IPS-18a (cell line): Measurements from ENCODE around the gene MED10.

ENCODE experiments used
- H3K27ac ChIP-seq: one replicate; pipeline ENCODE4 v1.5.1; 2013; ENCODE audit warnings: low read length
- H3K27me3 ChIP-seq: one replicate; pipeline ENCODE4 v1.6.1; 2013; ENCODE audit warnings: mild to moderate bottlenecking, low read length; ENCODE audit not compliant: control insufficient read depth, insufficient read depth
- H3K36me3 ChIP-seq: one replicate; pipeline ENCODE4 v1.6.1; 2013; ENCODE audit warnings: low read depth, low read length; ENCODE audit not compliant: control insufficient read depth
- H3K4me1 ChIP-seq: one replicate; pipeline ENCODE4 v1.6.1; 2013; ENCODE audit warnings: low read depth, low read length; ENCODE audit not compliant: control insufficient read depth
- H3K4me3 ChIP-seq: one replicate; pipeline ENCODE4 v1.5.1; 2013; ENCODE audit warnings: low read length
- H3K9ac ChIP-seq: one replicate; pipeline ENCODE4 v1.6.1; 2013; ENCODE audit warnings: mild to moderate bottlenecking, low read length, moderate library complexity
- H3K9me3 ChIP-seq: one replicate; pipeline ENCODE4 v1.6.1; 2013; ENCODE audit warnings: low read depth, low read length; ENCODE audit not compliant: control insufficient read depth

The MED10 gene

GRCh38 chr5:6342689-6343315 lies 35.5 kb downstream of the MED10 start:
- H3K4me3 ChIP-seq, result no peak overlapping the region
- no peaks in the 10 kb centered on the region for H3K4me1 ChIP-seq
- no peaks in the 10 kb centered on the region for H3K27me3 ChIP-seq
- H3K9ac ChIP-seq, result no peak overlapping the region
- H3K27ac ChIP-seq, result no peak overlapping the region
- no peaks in the 10 kb centered on the region for H3K36me3 ChIP-seq
- H3K9me3 ChIP-seq, result no peaks in the 10 kb centered on the region

GRCh38 chr5:6340100-6340499 lies 38.2 kb downstream of the MED10 start:
- Histone ChIP-seq H3K4me1 (no peaks in the 10 kb centered on the region), H3K9me3 (no peaks in the 10 kb centered on the region), H3K36me3 (no peaks in the 10 kb centered on the region), H3K27me3 (no peaks in the 10 kb centered on the region), H3K9ac (no peak overlapping the region), H3K27ac (no peak overlapping the region), H3K4me3 (no peak overlapping the region)

GRCh38 chr5:6338871-6339270 lies 39.5 kb downstream of the MED10 start:
- H3K9me3 ChIP-seq, result no peaks in the 10 kb centered on the region
- no peaks in the 10 kb centered on the region for H3K27me3 ChIP-seq

GRCh38 chr5:6338135-6338534 lies 40.2 kb downstream of the MED10 start:
- H3K4me1 ChIP-seq, result no peaks in the 10 kb centered on the region
- no peaks in the 10 kb centered on the region for H3K9me3 ChIP-seq
- H3K9ac ChIP-seq, result no peak overlapping the region
- H3K27ac ChIP-seq, result no peak overlapping the region
- H3K4me3 ChIP-seq, result no peak overlapping the region
- H3K27me3 ChIP-seq, result no peaks in the 10 kb centered on the region
- H3K36me3 ChIP-seq, result no peaks in the 10 kb centered on the region

More at GRCh38 chr5:6338871-6339270, 39.5 kb downstream of the MED10 start:
- Histone ChIP-seq H3K4me1 (no peaks in the 10 kb centered on the region), H3K9ac (no peak overlapping the region), H3K4me3 (no peak overlapping the region), H3K36me3 (no peaks in the 10 kb centered on the region), H3K27ac (no peak overlapping the region)

- H3K9me3 ChIP-seq, result no peaks in the 10 kb centered on the region
- H3K27ac ChIP-seq, result no peak overlapping the region
- no peaks in the 10 kb centered on the region for H3K4me1 ChIP-seq
- H3K27me3 ChIP-seq, result no peaks in the 10 kb centered on the region
- no peak overlapping the region for H3K4me3 ChIP-seq
- no peaks in the 10 kb centered on the region for H3K36me3 ChIP-seq
- no peak overlapping the region for H3K9ac ChIP-seq
Observed at GRCh38 chr5:6333182-6333905, 45.0 kb downstream of the MED10 start.

- Histone ChIP-seq H3K9me3 (no peaks in the 10 kb centered on the region), H3K4me1 (no peaks in the 10 kb centered on the region), H3K27me3 (no peaks in the 10 kb centered on the region), H3K27ac (no peak overlapping the region), H3K4me3 (no peak overlapping the region), H3K36me3 (no peaks in the 10 kb centered on the region), H3K9ac (no peak overlapping the region)
Observed at GRCh38 chr5:6328173-6328572, 50.2 kb downstream of the MED10 start.

GRCh38 chr5:6326776-6327175 lies 51.6 kb downstream of the MED10 start:
- no peak overlapping the region for H3K27ac ChIP-seq
- H3K27me3 ChIP-seq, result no peaks in the 10 kb centered on the region
- no peaks in the 10 kb centered on the region for H3K9me3 ChIP-seq
- no peak overlapping the region for H3K9ac ChIP-seq
- no peak overlapping the region for H3K4me3 ChIP-seq
- no peaks in the 10 kb centered on the region for H3K36me3 ChIP-seq
- H3K4me1 ChIP-seq, result no peaks in the 10 kb centered on the region

- no peak overlapping the region for H3K9ac ChIP-seq
- no peaks in the 10 kb centered on the region for H3K4me1 ChIP-seq
- no peak overlapping the region for H3K27ac ChIP-seq
- no peak overlapping the region for H3K4me3 ChIP-seq
- H3K9me3 ChIP-seq, result no peaks in the 10 kb centered on the region
- H3K27me3 ChIP-seq, result no peaks in the 10 kb centered on the region
- no peaks in the 10 kb centered on the region for H3K36me3 ChIP-seq
Observed at GRCh38 chr5:6322163-6322713, 56.1 kb downstream of the MED10 start.
